ENCODE results near the gene PLXNB1. TPM values are rescaled to one million over a fixed set of nuclear protein-coding genes. Genes with fewer than 3 reads are reported as not detected.
A peak's percentile ranks its signal among the peaks of the same experiment; 100 is the strongest.

Gene PLXNB1
- total and polyA plus RNA-seq, 2 of the 13 experiments (the other 11 are each of a cell fraction or from before 2014, with no cell fraction given): 86.0 to 143 TPM

DNA sequence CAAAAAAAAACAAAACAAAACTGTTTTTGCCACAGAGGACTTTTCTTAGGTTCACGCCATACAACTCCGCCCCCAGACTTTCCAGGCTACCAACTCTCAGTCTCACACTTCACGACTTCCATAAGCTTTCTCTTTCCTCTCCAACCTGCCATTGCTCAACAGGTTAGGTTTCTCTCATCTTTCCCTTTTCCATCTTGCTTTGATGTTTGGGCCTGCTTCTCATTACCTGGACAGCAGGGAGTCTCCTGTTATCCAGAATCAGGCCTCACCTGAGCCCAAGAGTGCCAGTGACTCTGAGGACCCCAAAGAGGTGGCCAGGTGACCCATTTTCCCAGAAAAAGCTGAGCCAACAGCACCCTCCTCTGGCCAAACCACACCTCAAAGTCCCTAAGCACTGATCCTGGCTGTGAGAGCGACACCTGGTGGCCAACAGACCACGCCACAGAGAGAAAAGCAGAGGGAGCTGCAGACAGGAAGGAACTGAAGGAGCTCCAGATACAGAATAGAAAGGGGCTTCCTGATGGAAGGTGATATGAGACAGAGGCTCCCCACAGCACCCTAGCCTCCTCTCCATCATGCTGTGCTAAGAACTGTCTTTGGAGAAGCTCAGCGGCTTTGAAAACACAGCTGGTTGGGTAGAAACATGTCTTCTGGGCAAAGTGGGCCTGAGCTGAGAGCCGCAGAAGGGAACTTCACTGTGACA, 6.0 kb upstream of the PLXNB1 start (continued):
- no peak for TF ChIP-seq PRDM10 (CRISPR knock-in tag; IDR thresholded peaks at IDR 0.05; ENCODE audit: low read depth)
- TF ChIP-seq SOX6 (IDR thresholded peaks at IDR 0.05): no peak
- peak; percentile 21; the same call in 1 of the 2 replicates for TF ChIP-seq SOX6 (CRISPR knock-in tag; IDR thresholded peaks at IDR 0.05)
- peak; percentile 54; the same call in 1 of the 2 replicates for TF ChIP-seq MED1 (CRISPR knock-in tag; IDR thresholded peaks at IDR 0.05)
- TF ChIP-seq SMAD3 (CRISPR knock-in tag; IDR thresholded peaks at IDR 0.05): peak; percentile 78; the same call in 1 of the 2 replicates
- TF ChIP-seq ZBTB49 (CRISPR knock-in tag; IDR thresholded peaks at IDR 0.05; ENCODE audit: borderline replicate concordance): 0 out of 2 replicates have a peak, but pooled peaks have one; percentile 30
- no peak for TF ChIP-seq ZNF557 (CRISPR knock-in tag; IDR thresholded peaks at IDR 0.05)
- no peak for TF ChIP-seq FIP1L1 (IDR thresholded peaks at IDR 0.05; ENCODE audit: borderline replicate concordance, insufficient read depth, low read depth, low read length)
- no peak; the same call in 2 of the 3 replicates for TF ChIP-seq MXI1 (IDR thresholded peaks at IDR 0.05; ENCODE audit: borderline replicate concordance, low read depth, low read length)
- TF ChIP-seq JUN (CRISPR knock-in tag; IDR thresholded peaks at IDR 0.05): no peak
- TF ChIP-seq ZNF331 (CRISPR knock-in tag; IDR thresholded peaks at IDR 0.05): peak; percentile 54; the same call in 1 of the 2 replicates
- no peak for TF ChIP-seq CCDC6 (CRISPR knock-in tag; IDR thresholded peaks at IDR 0.05)
- no peak for TF ChIP-seq ZNF878 (CRISPR knock-in tag; IDR thresholded peaks at IDR 0.05)
- peak; percentile 54; the same call in 1 of the 2 replicates for TF ChIP-seq ZNF788 (CRISPR knock-in tag; IDR thresholded peaks at IDR 0.05; ENCODE audit: borderline replicate concordance)
- TF ChIP-seq ATAD3A (CRISPR knock-in tag; IDR thresholded peaks at IDR 0.05): no peak
- no peak for TF ChIP-seq NFATC3 (CRISPR knock-in tag; IDR thresholded peaks at IDR 0.05)
- no peak for TF ChIP-seq THAP8 (CRISPR knock-in tag; IDR thresholded peaks at IDR 0.05; ENCODE audit: borderline replicate concordance)
- peak; percentile 64; the same call in 1 of the 2 replicates for TF ChIP-seq ZNF121 (CRISPR knock-in tag; IDR thresholded peaks at IDR 0.05)
- peak; percentile 73; the same call in 1 of the 2 replicates for TF ChIP-seq ZNF580 (CRISPR knock-in tag; IDR thresholded peaks at IDR 0.05; ENCODE audit: borderline replicate concordance, low read depth)
- peak; percentile 40; the same call in 1 of the 2 replicates for TF ChIP-seq ZKSCAN8 (CRISPR knock-in tag; IDR thresholded peaks at IDR 0.05; ENCODE audit: borderline replicate concordance)
- TF ChIP-seq ZBTB7B (CRISPR knock-in tag; IDR thresholded peaks at IDR 0.05): peak; percentile 65; the same call in 1 of the 2 replicates
- no peak for TF ChIP-seq ELK4 (CRISPR knock-in tag; IDR thresholded peaks at IDR 0.05; ENCODE audit: borderline replicate concordance)

Data from HepG2 (cell line).